Mesenchymal stem cell (in vitro differentiated cells and primary cell): ENCODE results near the gene MRPL49. TPM values are rescaled to one million over a fixed set of nuclear protein-coding genes. Genes with fewer than 3 reads are reported as not detected.

Source experiments
- DNase-seq: peaks from one replicate; pipeline ENCODE4 v3.0.0-alpha.2; 2013
- H2AFZ ChIP-seq: one replicate; pipeline ENCODE4 v1.6.1; 2013; ENCODE audit warnings: low read depth, mild to moderate bottlenecking, control low read depth, inconsistent platforms, low read length, moderate library complexity
- H2AK5ac ChIP-seq: 2 replicates; pipeline ENCODE4 v1.6.1; 2013; ENCODE audit warnings: low read length, moderate library complexity, mild to moderate bottlenecking, inconsistent platforms; ENCODE audit not compliant: severe bottlenecking
- H2BK120ac ChIP-seq: one replicate; pipeline ENCODE4 v1.6.1; 2013; ENCODE audit warnings: low read depth, mild to moderate bottlenecking, inconsistent platforms, low read length, moderate library complexity
- H2BK12ac ChIP-seq, 2 experiments: one replicate each; pipeline ENCODE4 v1.6.1; 2013; ENCODE audit warnings: inconsistent platforms in 2 of 2, low read length in 2 of 2, mild to moderate bottlenecking in 2 of 2, moderate library complexity in 2 of 2, control low read depth in 1 of 2
- H2BK15ac ChIP-seq: one replicate; pipeline ENCODE4 v1.6.1; 2013; ENCODE audit warnings: mild to moderate bottlenecking, low read depth, inconsistent platforms; ENCODE audit not compliant: poor library complexity, severe bottlenecking
- H2BK5ac ChIP-seq: 2 replicates; pipeline ENCODE4 v1.6.1; 2013; ENCODE audit warnings: low read depth, mild to moderate bottlenecking, low read length, control low read depth, inconsistent platforms; ENCODE audit not compliant: poor library complexity, severe bottlenecking
- H3K14ac ChIP-seq, 2 experiments: one replicate each; pipeline ENCODE4 v1.6.1; 2013; ENCODE audit warnings: inconsistent platforms in 2 of 2, low read length in 2 of 2, control low read depth in 1 of 2, mild to moderate bottlenecking in 1 of 2, moderate library complexity in 1 of 2
- H3K18ac ChIP-seq, 2 experiments: one replicate each; pipeline ENCODE4 v1.6.1; 2013; ENCODE audit warnings: inconsistent platforms in 2 of 2, low read length in 2 of 2, control low read depth in 1 of 2, low read depth in 1 of 2, mild to moderate bottlenecking in 1 of 2
- H3K23ac ChIP-seq, 2 experiments: one replicate each; pipeline ENCODE4 v1.6.1; 2013; ENCODE audit warnings: inconsistent platforms in 2 of 2, low read length in 2 of 2, mild to moderate bottlenecking in 2 of 2, moderate library complexity in 2 of 2, control low read depth in 1 of 2
- H3K27ac ChIP-seq: 2 replicates; pipeline ENCODE4 v1.5.1; 2013; ENCODE audit warnings: mild to moderate bottlenecking, moderate library complexity, low read length, control low read depth, inconsistent platforms; ENCODE audit not compliant: poor library complexity, severe bottlenecking
- H3K27me3 ChIP-seq, 2 experiments: 2 replicates each; pipeline versions ENCODE4 v1.6.1 to v1.7.0; 2013; ENCODE audit warnings: low read length in 2 of 2, mild to moderate bottlenecking in 2 of 2, moderate library complexity in 2 of 2, control low read depth in 1 of 2, inconsistent platforms in 1 of 2; ENCODE audit not compliant: control insufficient read depth in 1 of 2, insufficient read depth in 1 of 2
- H3K36me3 ChIP-seq, 2 experiments: 2 replicates each; pipeline versions ENCODE4 v1.6.1 to v1.7.0; 2013; ENCODE audit warnings: low read length in 2 of 2, control low read depth in 1 of 2, inconsistent platforms in 1 of 2, low read depth in 1 of 2, mild to moderate bottlenecking in 1 of 2; ENCODE audit not compliant: insufficient read depth in 2 of 2, control insufficient read depth in 1 of 2
- H3K4ac ChIP-seq, 2 experiments: one replicate each; pipeline ENCODE4 v1.6.1; 2013; ENCODE audit warnings: inconsistent platforms in 2 of 2, low read length in 2 of 2, mild to moderate bottlenecking in 2 of 2, moderate library complexity in 2 of 2, control low read depth in 1 of 2, low read depth in 1 of 2
- H3K4me1 ChIP-seq: 2 replicates; pipeline ENCODE4 v1.6.1; 2013; ENCODE audit warnings: low read depth, low read length, control low read depth; ENCODE audit not compliant: control insufficient read depth, insufficient read depth
- H3K4me2 ChIP-seq: 2 replicates; pipeline ENCODE4 v1.6.1; 2013; ENCODE audit warnings: low read length, mild to moderate bottlenecking, inconsistent platforms; ENCODE audit not compliant: poor library complexity, severe bottlenecking
- H3K4me3 ChIP-seq, 2 experiments: 2 replicates each; pipeline versions ENCODE4 v1.5.1 to v1.7.0; 2013; ENCODE audit warnings: low read length in 2 of 2, mild to moderate bottlenecking in 2 of 2, control low read depth in 1 of 2, low read depth in 1 of 2; ENCODE audit not compliant: insufficient read depth in 1 of 2
- H3K79me1 ChIP-seq: replicated peaks from 2 replicates; pipeline ENCODE4 v1.6.1; 2013; ENCODE audit warnings: mild to moderate bottlenecking, control low read depth, low read length, inconsistent platforms; ENCODE audit not compliant: poor library complexity, severe bottlenecking
- H3K9ac ChIP-seq: 2 replicates; pipeline ENCODE4 v1.7.0; 2013; ENCODE audit warnings: mild to moderate bottlenecking, low read length, moderate library complexity
- H3K9me3 ChIP-seq: 2 replicates; pipeline ENCODE4 v1.7.0; 2013; ENCODE audit warnings: mild to moderate bottlenecking, low read length; ENCODE audit not compliant: control insufficient read depth
- H4K8ac ChIP-seq: one replicate; pipeline ENCODE4 v1.6.1; 2013; ENCODE audit warnings: inconsistent platforms, mild to moderate bottlenecking, low read length, moderate library complexity
- H4K91ac ChIP-seq: one replicate; pipeline ENCODE4 v1.6.1; 2013; ENCODE audit warnings: mild to moderate bottlenecking, low read length, inconsistent platforms
- WGBS: methylation state at CpG from one replicate; pipeline ENCODE4 v1.1.7; 2013; ENCODE audit warnings: mixed read lengths; 5-methylcytosine and 5-hydroxymethylcytosine counted together
- polyA plus RNA-seq, 2 experiments: library from polyadenylated mRNA; stranded (reverse); fragments of 200-250 nt; gene quantifications; one replicate each; pipeline ENCODE4 v1.2.3, GENCODE V29; 2013

The MRPL49 gene
- 34.0 TPM for polyA plus RNA-seq (2013, experiment 1 of 2)
- 33.7 TPM for polyA plus RNA-seq (2013, experiment 2 of 2)

DNA sequence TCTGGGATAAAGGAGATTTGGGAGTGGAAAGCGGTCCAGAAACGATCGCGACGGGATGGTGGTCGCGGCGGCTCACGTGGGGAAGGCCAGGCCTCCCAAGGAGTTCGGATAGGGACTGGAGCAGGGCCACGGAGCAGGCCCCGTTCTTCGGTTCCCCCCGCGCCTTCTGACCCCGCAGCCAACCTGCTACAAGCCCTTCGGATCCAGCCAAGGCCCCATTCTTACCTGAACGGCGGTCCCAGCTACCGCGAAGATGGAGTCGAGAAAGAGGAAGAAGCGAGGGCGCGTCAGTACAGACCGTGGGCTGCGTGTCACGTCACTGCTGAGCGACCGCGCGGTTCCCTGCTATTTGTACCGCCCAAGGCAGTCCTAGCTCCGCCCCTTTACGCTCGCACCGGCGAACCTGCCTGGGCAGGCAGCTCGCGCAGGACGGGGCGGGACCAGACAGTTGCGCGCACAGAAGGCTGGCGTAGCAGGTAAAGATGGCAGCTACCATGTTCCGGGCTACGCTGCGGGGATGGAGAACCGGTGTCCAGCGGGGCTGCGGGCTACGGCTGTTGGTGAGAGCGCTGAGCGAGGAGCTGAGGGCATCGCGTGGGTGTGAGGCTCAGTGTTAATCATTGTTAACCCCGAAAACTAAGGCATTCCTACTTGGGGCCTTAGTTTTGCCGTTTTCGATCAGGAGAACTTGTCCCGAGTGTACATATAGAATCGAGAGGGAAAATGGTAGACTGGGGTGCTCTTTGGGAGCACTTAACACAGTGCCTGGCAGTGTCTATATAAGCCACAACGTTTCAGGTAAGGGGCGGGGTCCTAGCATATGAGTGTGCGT is at the start of gene MRPL49, which contains the start of gene FAU:
MRPL49 (plus strand) TSS at position 457 of the 832 bp plus-strand sequence; CDS start at position 483, 26 bp downstream.
FAU (minus strand) TSS at position 270 of the 832 bp plus-strand sequence. CDS start 321 bp downstream, outside the sequence.
- H3K23ac ChIP-seq, result no peak within 1 kb of the TSS
- H2BK120ac ChIP-seq, result no peak within 1 kb of the TSS
- peak within 1 kb of the TSS; percentile 94 to 98 for H3K18ac ChIP-seq
- H3K9me3 ChIP-seq, result no peaks in the 10 kb centered on the region
- H3K79me1 ChIP-seq, result peaks cover 17% of the 10 kb centered on the region
- H3K27ac ChIP-seq, result peak within 1 kb of the TSS; percentile 92
- H3K4me1 ChIP-seq, result peaks cover 5% of the 10 kb centered on the region
- H2BK12ac ChIP-seq, result no peak within 1 kb of the TSS
- peak within 1 kb of the TSS; percentile 85 for H2AFZ ChIP-seq
- peak within 1 kb of the TSS; percentile 83 to 95 for H3K4ac ChIP-seq
- H3K27me3 ChIP-seq, result no peaks in the 10 kb centered on the region
- peak within 1 kb of the TSS; percentile 68 for H2BK15ac ChIP-seq
- H3K4me3 ChIP-seq, result peak within 1 kb of the TSS; percentile 93 to 98
- H3K9ac ChIP-seq, result peak within 1 kb of the TSS; percentile 98
- peak within 1 kb of the TSS; percentile 93 for H4K8ac ChIP-seq
- peaks cover 49 to 65% of the 10 kb centered on the region in 2 experiments for H3K36me3 ChIP-seq
- under 1% methylated on average over 64 of the region's 64 CpGs for WGBS
- H4K91ac ChIP-seq, result peak within 1 kb of the TSS; percentile 71
- DNase-seq, result peak; percentile 96
- peak within 1 kb of the TSS in 1 of 2 experiments; percentile 44 for H3K14ac ChIP-seq
- H2BK5ac ChIP-seq, result no peak within 1 kb of the TSS
- peak within 1 kb of the TSS; percentile 66 for H3K4me2 ChIP-seq
- peak within 1 kb of the TSS; percentile 55 for H2AK5ac ChIP-seq

DNA sequence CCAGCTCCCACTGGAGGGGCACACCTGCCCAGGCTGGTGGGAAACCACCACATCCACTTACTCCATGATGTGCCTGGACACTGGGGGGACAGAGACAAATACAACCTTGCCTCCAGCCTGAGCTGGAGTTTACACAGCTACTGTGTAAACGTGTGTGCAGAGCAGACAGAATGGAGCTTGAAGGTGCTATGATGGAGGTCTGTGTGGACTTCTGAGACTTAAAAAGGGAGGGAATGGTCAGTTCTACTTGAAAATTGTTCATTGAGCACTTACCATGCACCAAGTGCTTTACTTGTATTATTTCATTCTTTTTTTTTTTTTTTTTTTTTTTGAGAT is 49.5 kb upstream of the MRPL49 start:
- no peak overlapping the region for H3K23ac ChIP-seq
- H4K8ac ChIP-seq, result no peak overlapping the region
- no peaks in the 10 kb centered on the region for H3K27me3 ChIP-seq
- H3K79me1 ChIP-seq, result peaks cover 4% of the 10 kb centered on the region
- H3K9me3 ChIP-seq, result no peaks in the 10 kb centered on the region
- no peak overlapping the region for H3K27ac ChIP-seq
- H2AK5ac ChIP-seq, result no peak overlapping the region
- H2BK120ac ChIP-seq, result no peak overlapping the region
- H2BK12ac ChIP-seq, result no peak overlapping the region
- WGBS, result 80% methylated on average over 1 of the region's 1 CpG
- no peak overlapping the region for H3K18ac ChIP-seq
- DNase-seq, result no peak
- H2BK15ac ChIP-seq, result no peak overlapping the region
- peaks cover 0 to 4% of the 10 kb centered on the region in 2 experiments for H3K36me3 ChIP-seq
- no peak overlapping the region for H3K14ac ChIP-seq
- no peak overlapping the region for H2BK5ac ChIP-seq
- H2AFZ ChIP-seq, result no peak overlapping the region
- no peak overlapping the region for H3K4me2 ChIP-seq
- H4K91ac ChIP-seq, result no peak overlapping the region
- H3K4me3 ChIP-seq, result no peak overlapping the region
- H3K9ac ChIP-seq, result no peak overlapping the region
- no peaks in the 10 kb centered on the region for H3K4me1 ChIP-seq
- H3K4ac ChIP-seq, result no peak overlapping the region

DNA sequence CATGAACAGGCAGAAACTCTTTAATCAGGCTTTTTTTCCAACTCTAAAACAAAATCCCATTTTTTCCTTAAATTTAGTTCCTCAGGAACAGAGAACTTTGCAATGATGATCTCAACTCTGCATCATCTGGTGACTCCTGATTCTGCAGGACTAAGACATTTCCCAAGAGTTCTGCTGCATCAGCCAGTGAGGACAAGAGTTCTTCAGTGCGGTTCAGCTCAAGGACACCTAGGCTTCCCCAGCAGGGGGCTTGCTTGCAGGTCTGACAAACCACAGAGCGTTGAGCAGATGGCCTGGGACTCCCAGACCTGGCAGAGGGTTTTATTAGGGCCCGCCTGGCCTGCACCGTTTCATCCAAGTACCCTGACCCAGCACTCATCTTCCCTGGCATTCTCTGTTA is 44.7 kb upstream of the MRPL49 start:
- Histone ChIP-seq H3K27me3 (no peaks in the 10 kb centered on the region), H2BK12ac (no peak overlapping the region), H3K4me2 (no peak overlapping the region), H3K18ac (no peak overlapping the region), H3K9ac (peak overlapping the region; percentile 12), H3K4ac (no peak overlapping the region), H3K14ac (no peak overlapping the region), H4K91ac (no peak overlapping the region), H4K8ac (no peak overlapping the region), H2BK15ac (no peak overlapping the region), H2BK5ac (no peak overlapping the region), H3K4me1 (no peaks in the 10 kb centered on the region), H3K79me1 (peaks cover 35% of the 10 kb centered on the region), H2BK120ac (no peak overlapping the region), H3K36me3 (peaks cover 0 to 18% of the 10 kb centered on the region in 2 experiments), H2AFZ (no peak overlapping the region), H2AK5ac (no peak overlapping the region), H3K23ac (no peak overlapping the region), H3K4me3 (no peak overlapping the region), H3K27ac (no peak overlapping the region), H3K9me3 (no peaks in the 10 kb centered on the region)
- 92% methylated on average over 4 of the region's 4 CpGs for WGBS
- no peak for DNase-seq

DNA sequence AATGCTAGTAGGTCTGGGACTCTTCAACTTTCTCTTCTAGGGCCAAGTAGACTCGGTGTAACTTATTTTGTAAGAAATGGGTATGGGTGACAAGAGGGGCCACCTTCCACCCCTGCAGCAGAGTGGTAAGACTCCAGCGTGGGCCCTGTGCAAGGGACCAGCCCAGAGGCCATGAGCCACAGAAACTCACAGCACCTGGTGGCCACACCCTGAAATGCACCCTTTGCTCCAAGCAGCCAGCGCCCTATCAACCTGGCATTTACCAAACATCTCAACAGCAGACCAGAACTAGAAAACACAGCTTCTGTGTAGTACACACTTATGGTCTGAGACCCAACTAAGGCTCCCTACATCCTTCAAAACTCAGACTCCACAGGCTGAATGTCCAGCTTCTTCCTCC is 44.0 kb upstream of the MRPL49 start:
- no peak overlapping the region for H3K4me2 ChIP-seq

More for the DNA sequence above, 44.0 kb upstream of the MRPL49 start:
- peak; percentile 49 for DNase-seq
- H2BK12ac ChIP-seq, result no peak overlapping the region
- H3K14ac ChIP-seq, result no peak overlapping the region
- peak overlapping the region; percentile 9 for H4K8ac ChIP-seq
- peaks cover 38% of the 10 kb centered on the region for H3K79me1 ChIP-seq
- H2BK5ac ChIP-seq, result no peak overlapping the region
- H3K9me3 ChIP-seq, result no peaks in the 10 kb centered on the region
- no peak overlapping the region for H2AK5ac ChIP-seq
- no peak overlapping the region for H3K18ac ChIP-seq
- no peak overlapping the region for H3K23ac ChIP-seq
- no peak overlapping the region for H3K4me3 ChIP-seq
- no peaks in the 10 kb centered on the region for H3K27me3 ChIP-seq
- no peak overlapping the region for H3K4ac ChIP-seq
- H4K91ac ChIP-seq, result no peak overlapping the region
- H2BK15ac ChIP-seq, result no peak overlapping the region
- 88% methylated on average over 3 of the region's 3 CpGs for WGBS
- H2BK120ac ChIP-seq, result no peak overlapping the region
- no peak overlapping the region for H3K9ac ChIP-seq
- H3K36me3 ChIP-seq, result peaks cover 0 to 18% of the 10 kb centered on the region in 2 experiments
- H2AFZ ChIP-seq, result no peak overlapping the region
- H3K27ac ChIP-seq, result no peak overlapping the region
- no peaks in the 10 kb centered on the region for H3K4me1 ChIP-seq
